Kidney (tissue), 14 donors: Measurements from ENCODE around the gene NTRK2. TPM values are rescaled to one million over a fixed set of nuclear protein-coding genes. Genes with fewer than 3 reads are reported as not detected.

Experiments used
- DNase-seq, 5 donors: peaks; one replicate each; pipeline ENCODE4 v3.0.0-alpha.2; 2013 to 2020
- FAIRE-seq: peaks from 2 replicates; lab custom pipeline; 2012; peaks lifted over from hg19 to GRCh38; lab: Jason Lieb, UNC
- H3K27ac ChIP-seq, 2 donors: one replicate each; pipeline ENCODE4 v1.7.0; 2013; ENCODE audit warnings: low read depth in 2 of 2, low read length in 2 of 2, inconsistent platforms in 1 of 2
- H3K27me3 ChIP-seq: one replicate; pipeline ENCODE4 v1.7.1; 2013; ENCODE audit warnings: low read length, inconsistent platforms; ENCODE audit not compliant: control insufficient read depth, insufficient read depth
- H3K36me3 ChIP-seq, 3 donors: one replicate each; pipeline versions ENCODE4 v1.7.0 to v1.7.1; 2013; ENCODE audit warnings: low read length in 3 of 3, control low read depth in 1 of 3, inconsistent platforms in 1 of 3; ENCODE audit not compliant: insufficient read depth in 3 of 3, control insufficient read depth in 2 of 3
- H3K4me1 ChIP-seq, 3 donors: one replicate each; pipeline versions ENCODE4 v1.7.0 to v1.7.1; 2013; ENCODE audit warnings: low read length in 3 of 3, inconsistent platforms in 1 of 3, low read depth in 1 of 3; ENCODE audit not compliant: control insufficient read depth in 2 of 3, insufficient read depth in 2 of 3
- H3K4me3 ChIP-seq, 3 donors: one replicate each; pipeline versions ENCODE4 v1.7.0 to v1.8.1; 2013; ENCODE audit warnings: low read length in 3 of 3, control low read depth in 1 of 3, inconsistent platforms in 1 of 3
- H3K9ac ChIP-seq, 3 donors: one replicate each; pipeline versions ENCODE4 v1.7.0 to v1.7.1; 2013; ENCODE audit warnings: low read length in 3 of 3, control low read depth in 1 of 3, inconsistent platforms in 1 of 3
- H3K9me3 ChIP-seq, 3 donors: one replicate each; pipeline versions ENCODE4 v1.7.0 to v1.7.1; 2013; ENCODE audit warnings: low read length in 3 of 3, control low read depth in 1 of 3, inconsistent platforms in 1 of 3; ENCODE audit not compliant: control insufficient read depth in 2 of 3, insufficient read depth in 1 of 3
- intact Hi-C: fragments of 100-400 bp; cut with DNase I; formaldehyde crosslinking; loops from one replicate; pipeline ENCODE4 v1.11.1; 2022
- polyA plus RNA-seq: library from polyadenylated mRNA; stranded (reverse); fragments of 350-450 nt; fragmentation: Illumina TruSeq; extraction: RNeasy Lipid Tissue Mini Kit (QIAGEN cat#74804); gene quantifications from one replicate; pipeline ENCODE4 v1.2.3, GENCODE V29; 2014; ENCODE audit warnings: low read depth, low replicate concordance; ENCODE audit not compliant: insufficient read depth
- total RNA-seq: library from RNA; stranded (reverse); fragmentation: NEBNext Ultra II Directional; extraction: Animal tissue kit (Norgen Biotek cat#: 25700); gene quantifications from one replicate; pipeline ENCODE4 v1.2.1, GENCODE V29; 2021
- TF ChIP-seq, protein P1 (sequence below): IDR thresholded peaks from 3 replicates; pipeline ENCODE4 v1.5.1; 2012; ENCODE audit warnings: mild to moderate bottlenecking, moderate library complexity, borderline replicate concordance; ENCODE audit not compliant: insufficient read depth; ENCODE audit errors: extremely low read depth
- donor health status: control.
- donor health status: control.
- donor health status: control.
- donor health status: control.
- donor health status: control.
- donor health status: DM: yes; HTN: yes; CAD: no.
- donor health status: Normal renal cell carcinoma (clear cell type).

The NTRK2 gene
- total and polyA plus RNA-seq, 2 donors from 2014 or later = 20.0 to 41.2 TPM

GRCh38 chr9:84839541-84839940 is 170.0 kb downstream of the NTRK2 start:
- Histone ChIP-seq H3K9ac (no peak overlapping the region), H3K4me3 (no peak overlapping the region), H3K9me3 (no peaks in the 10 kb centered on the region), H3K36me3 (no peaks in the 10 kb centered on the region), H3K27ac (no peak overlapping the region), H3K27me3 (no peaks in the 10 kb centered on the region), H3K4me1 (no peaks in the 10 kb centered on the region)
- TF ChIP-seq, protein P1, sequence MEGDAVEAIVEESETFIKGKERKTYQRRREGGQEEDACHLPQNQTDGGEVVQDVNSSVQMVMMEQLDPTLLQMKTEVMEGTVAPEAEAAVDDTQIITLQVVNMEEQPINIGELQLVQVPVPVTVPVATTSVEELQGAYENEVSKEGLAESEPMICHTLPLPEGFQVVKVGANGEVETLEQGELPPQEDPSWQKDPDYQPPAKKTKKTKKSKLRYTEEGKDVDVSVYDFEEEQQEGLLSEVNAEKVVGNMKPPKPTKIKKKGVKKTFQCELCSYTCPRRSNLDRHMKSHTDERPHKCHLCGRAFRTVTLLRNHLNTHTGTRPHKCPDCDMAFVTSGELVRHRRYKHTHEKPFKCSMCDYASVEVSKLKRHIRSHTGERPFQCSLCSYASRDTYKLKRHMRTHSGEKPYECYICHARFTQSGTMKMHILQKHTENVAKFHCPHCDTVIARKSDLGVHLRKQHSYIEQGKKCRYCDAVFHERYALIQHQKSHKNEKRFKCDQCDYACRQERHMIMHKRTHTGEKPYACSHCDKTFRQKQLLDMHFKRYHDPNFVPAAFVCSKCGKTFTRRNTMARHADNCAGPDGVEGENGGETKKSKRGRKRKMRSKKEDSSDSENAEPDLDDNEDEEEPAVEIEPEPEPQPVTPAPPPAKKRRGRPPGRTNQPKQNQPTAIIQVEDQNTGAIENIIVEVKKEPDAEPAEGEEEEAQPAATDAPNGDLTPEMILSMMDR = no peak
- FAIRE-seq (no peak), DNase-seq (peak in 4 of 5 donors; percentile 66 to 84 (median 80))
- intact Hi-C loops = no loop called here

- H3K36me3 ChIP-seq = no peaks in the 10 kb centered on the region
- no peak for FAIRE-seq
- TF ChIP-seq, protein P1 = no peak
Observed at GRCh38 chr9:84841931-84842330, 172.4 kb downstream of the NTRK2 start.

GRCh38 chr9:84843175-84843824 is 173.8 kb downstream of the NTRK2 start:
- H3K4me1 ChIP-seq = peaks cover 0 to 5% (median 0%) of the 10 kb centered on the region in 3 donors
- H3K4me3 ChIP-seq = no peak overlapping the region
- TF ChIP-seq, protein P1 = no peak
- FAIRE-seq (no peak), DNase-seq (no peak)
- H3K9me3 ChIP-seq = no peaks in the 10 kb centered on the region
- no peaks in the 10 kb centered on the region for H3K27me3 ChIP-seq
- no peak overlapping the region for H3K9ac ChIP-seq
- intact Hi-C loops = no loop called here
- no peak overlapping the region for H3K27ac ChIP-seq
- no peaks in the 10 kb centered on the region for H3K36me3 ChIP-seq

More at GRCh38 chr9:84841931-84842330, 172.4 kb downstream of the NTRK2 start:
- Histone ChIP-seq H3K27ac (no peak overlapping the region), H3K4me3 (no peak overlapping the region), H3K27me3 (no peaks in the 10 kb centered on the region), H3K9me3 (no peaks in the 10 kb centered on the region), H3K4me1 (peaks cover 0 to 5% (median 0%) of the 10 kb centered on the region in 3 donors), H3K9ac (no peak overlapping the region)
- intact Hi-C loops = no loop called here
- DNase-seq = no peak
